ENCODE data around the gene SPATA31D4. TPM values are rescaled to one million over a fixed set of nuclear protein-coding genes. Genes with fewer than 3 reads are reported as not detected.
"Not testable (repeated sequence)": the region's sequence is repeated elsewhere in the genome, so short reads cannot be mapped to it uniquely, and the experiment has no call there.

Gene SPATA31D4
- total RNA-seq (not detected), polyA plus RNA-seq (ENCODE audit: insufficient read length in 6 of 6) (not detected)
- long read RNA-seq, donor 1, result 0 reads
- long read RNA-seq, donor 2, result 0 reads
- long read RNA-seq, donor 3, result 0 reads
- long read RNA-seq, donor 4, result 0 reads
- long read RNA-seq, donor 5, result 0 reads
- long read RNA-seq, donor 6, result 0 reads
- long read RNA-seq, donor 7, result 0 reads
- long read RNA-seq, donor 8, result 0 reads
- long read RNA-seq, donor 9, result 0 reads
- long read RNA-seq, donor 10, result 0 reads
- long read RNA-seq, donor 11, result 0 reads
- long read RNA-seq, donor 12, result 0 reads

GRCh38 chr9:81928305-81928704 lies at the start of gene SPATA31D4:
SPATA31D4 (plus strand) TSS chr9:81928428; CDS start chr9:81928514, 86 bp downstream.
- H3K9me3 ChIP-seq; H3K4me3 ChIP-seq; DNase-seq; H3K4me1 ChIP-seq; H3K36me3 ChIP-seq; ATAC-seq; H3K27me3 ChIP-seq; H3K27ac ChIP-seq; intact Hi-C loops (cut with DNase I): not testable (repeated sequence)

- intact Hi-C loops (cut with DNase I), result no loop called here
- Histone ChIP-seq H3K27ac (no peak overlapping the region), H3K36me3 (no peaks in the 10 kb centered on the region), H3K4me1 (no peaks in the 10 kb centered on the region), H3K27me3 (no peaks in the 10 kb centered on the region), H3K9me3 (no peaks in the 10 kb centered on the region), H3K4me3 (no peak overlapping the region)
- DNase-seq (no peak), ATAC-seq (no peak)
- no peak for TF ChIP-seq CTCF (IDR thresholded peaks at IDR 0.05)
Observed at GRCh38 chr9:81878530-81878929, 49.7 kb upstream of the SPATA31D4 start.

- no peak for DNase-seq
- no peak for TF ChIP-seq CTCF (IDR thresholded peaks at IDR 0.05)
- no peak for ATAC-seq
- intact Hi-C loops (cut with DNase I), result no loop called here
- Histone ChIP-seq H3K27ac (no peak overlapping the region), H3K36me3 (no peaks in the 10 kb centered on the region), H3K4me3 (no peak overlapping the region), H3K27me3 (no peaks in the 10 kb centered on the region), H3K4me1 (no peaks in the 10 kb centered on the region), H3K9me3 (no peaks in the 10 kb centered on the region)
Observed at GRCh38 chr9:81879501-81879916, 48.7 kb upstream of the SPATA31D4 start.

- Histone ChIP-seq H3K4me3 (no peak overlapping the region), H3K36me3 (no peaks in the 10 kb centered on the region), H3K27me3 (no peaks in the 10 kb centered on the region), H3K4me1 (no peaks in the 10 kb centered on the region), H3K27ac (no peak overlapping the region), H3K9me3 (no peaks in the 10 kb centered on the region)
- ATAC-seq, result no peak
- DNase-seq, result no peak
- TF ChIP-seq CTCF (IDR thresholded peaks at IDR 0.05), result no peak
- intact Hi-C loops (cut with DNase I), result no loop called here
Observed at GRCh38 chr9:81885602-81886001, 42.6 kb upstream of the SPATA31D4 start.

GRCh38 chr9:81886665-81887064 lies 41.6 kb upstream of the SPATA31D4 start:
- DNase-seq (no peak), ATAC-seq (no peak)
- H3K27me3 ChIP-seq, result no peaks in the 10 kb centered on the region
- TF ChIP-seq CTCF (IDR thresholded peaks at IDR 0.05), result no peak
- no peaks in the 10 kb centered on the region for H3K9me3 ChIP-seq
- no peaks in the 10 kb centered on the region for H3K4me1 ChIP-seq
- H3K36me3 ChIP-seq, result no peaks in the 10 kb centered on the region
- H3K27ac ChIP-seq, result no peak overlapping the region
- intact Hi-C loops (cut with DNase I), result no loop called here
- no peak overlapping the region for H3K4me3 ChIP-seq

GRCh38 chr9:81890104-81890503 lies 38.1 kb upstream of the SPATA31D4 start:
- DNase-seq (no peak), ATAC-seq (no peak)
- intact Hi-C loops (cut with DNase I), result no loop called here
- H3K4me1 ChIP-seq, result no peaks in the 10 kb centered on the region
- no peak for TF ChIP-seq CTCF (IDR thresholded peaks at IDR 0.05)
- no peaks in the 10 kb centered on the region for H3K36me3 ChIP-seq
- H3K27ac ChIP-seq, result no peak overlapping the region
- no peak overlapping the region for H3K4me3 ChIP-seq
- H3K9me3 ChIP-seq, result no peaks in the 10 kb centered on the region
- no peaks in the 10 kb centered on the region for H3K27me3 ChIP-seq
